H9 (cell line): ENCODE measurements around the gene BOD1L1. TPM values are rescaled to one million over a fixed set of nuclear protein-coding genes. Genes with fewer than 3 reads are reported as not detected.

Experiments
- DNase-seq: peaks from one replicate; pipeline ENCODE4 v3.0.0-alpha.2; 2017
- H2AFZ ChIP-seq: one replicate; pipeline ENCODE4 v1.6.1; 2013; ENCODE audit warnings: mild to moderate bottlenecking, low read length, control low read depth, moderate library complexity
- H2AK5ac ChIP-seq: 2 replicates; pipeline ENCODE4 v1.6.1; 2013; ENCODE audit warnings: low read length, control low read depth, mixed read lengths; ENCODE audit not compliant: insufficient read length
- H2BK120ac ChIP-seq: one replicate; pipeline ENCODE4 v1.6.1; 2013; ENCODE audit warnings: low read depth, mild to moderate bottlenecking, low read length, control low read depth, inconsistent platforms; ENCODE audit not compliant: poor library complexity, severe bottlenecking
- H2BK12ac ChIP-seq: 2 replicates; pipeline ENCODE4 v1.6.1; 2013; ENCODE audit warnings: low read length, control low read depth, mixed read lengths, low read depth; ENCODE audit not compliant: insufficient read length
- H2BK15ac ChIP-seq: 2 replicates; pipeline ENCODE4 v1.6.1; 2013; ENCODE audit warnings: low read depth, low read length, control low read depth
- H2BK20ac ChIP-seq: one replicate; pipeline ENCODE4 v1.6.1; 2013; ENCODE audit warnings: low read depth, mild to moderate bottlenecking, low read length, control low read depth, inconsistent platforms; ENCODE audit not compliant: poor library complexity, severe bottlenecking
- H2BK5ac ChIP-seq: 2 replicates; pipeline ENCODE4 v1.6.1; 2013; ENCODE audit warnings: low read length, control low read depth, mixed read lengths; ENCODE audit not compliant: insufficient read length
- H3K14ac ChIP-seq: 2 replicates; pipeline ENCODE4 v1.6.1; 2013; ENCODE audit warnings: low read length, control low read depth; ENCODE audit not compliant: insufficient read depth
- H3K18ac ChIP-seq: 2 replicates; pipeline ENCODE4 v1.6.1; 2013; ENCODE audit warnings: low read depth, mild to moderate bottlenecking, mixed read lengths, low read length, control low read depth; ENCODE audit not compliant: insufficient read length
- H3K23ac ChIP-seq: 2 replicates; pipeline ENCODE4 v1.6.1; 2013; ENCODE audit warnings: low read length, control low read depth, mixed read lengths, low read depth; ENCODE audit not compliant: insufficient read length
- H3K23me2 ChIP-seq: 2 replicates; pipeline ENCODE4 v1.6.1; 2013; ENCODE audit warnings: low read depth, mild to moderate bottlenecking, mixed read lengths, low read length, control low read depth; ENCODE audit not compliant: insufficient read length, poor library complexity, severe bottlenecking
- H3K27ac ChIP-seq: 2 replicates; pipeline ENCODE4 v1.5.1; 2013; ENCODE audit warnings: low read length, control low read depth, mixed read lengths, low read depth; ENCODE audit not compliant: insufficient read length
- H3K27me3 ChIP-seq: 2 replicates; pipeline ENCODE4 v1.6.1; 2013; ENCODE audit warnings: low read length, control low read depth, inconsistent platforms; ENCODE audit not compliant: insufficient read depth
- H3K4ac ChIP-seq: 2 replicates; pipeline ENCODE4 v1.6.1; 2013; ENCODE audit warnings: low read depth, mild to moderate bottlenecking, control low read depth, inconsistent platforms, low read length, moderate library complexity
- H3K4me1 ChIP-seq: 2 replicates; pipeline ENCODE4 v1.6.1; 2013; ENCODE audit warnings: low read length, control low read depth, inconsistent platforms; ENCODE audit not compliant: insufficient read depth
- H3K4me2 ChIP-seq: 2 replicates; pipeline ENCODE4 v1.6.1; 2013; ENCODE audit warnings: low read length, control low read depth, mixed read lengths; ENCODE audit not compliant: insufficient read length, insufficient read depth
- H3K56ac ChIP-seq: 2 replicates; pipeline ENCODE4 v1.6.1; 2013; ENCODE audit warnings: low read depth, mild to moderate bottlenecking, mixed read lengths, low read length, control low read depth; ENCODE audit not compliant: insufficient read length
- H3K79me1 ChIP-seq: 2 replicates; pipeline ENCODE4 v1.6.1; 2013; ENCODE audit warnings: low read depth, mild to moderate bottlenecking, moderate library complexity, low read length, control low read depth, inconsistent platforms; ENCODE audit not compliant: insufficient read depth, poor library complexity, severe bottlenecking
- H3K79me2 ChIP-seq: 2 replicates; pipeline ENCODE4 v1.6.1; 2013; ENCODE audit warnings: low read length, control low read depth, inconsistent platforms; ENCODE audit not compliant: insufficient read depth
- H3K9ac ChIP-seq: 2 replicates; pipeline ENCODE4 v1.6.1; 2013; ENCODE audit warnings: low read length, control low read depth, mixed read lengths; ENCODE audit not compliant: insufficient read length; ENCODE audit errors: extremely low read depth
- H3K9me3 ChIP-seq: one replicate; pipeline ENCODE4 v1.6.1; 2013; ENCODE audit warnings: low read depth, low read length, inconsistent platforms; ENCODE audit not compliant: control insufficient read depth
- H3T11ph ChIP-seq: one replicate; pipeline ENCODE4 v1.6.1; 2013; ENCODE audit warnings: mild to moderate bottlenecking, low read length, control low read depth, inconsistent platforms
- H4K20me1 ChIP-seq: one replicate; pipeline ENCODE4 v1.6.1; 2013; ENCODE audit not compliant: control insufficient read depth, insufficient read length, insufficient read depth
- H4K5ac ChIP-seq: 2 replicates; pipeline ENCODE4 v1.6.1; 2013; ENCODE audit warnings: low read depth, mild to moderate bottlenecking, mixed read lengths, low read length, control low read depth; ENCODE audit not compliant: insufficient read length
- H4K8ac ChIP-seq: replicated peaks from 2 replicates; pipeline ENCODE4 v1.6.1; 2013; ENCODE audit warnings: low read length, control low read depth, mixed read lengths, low read depth; ENCODE audit not compliant: insufficient read length
- H4K91ac ChIP-seq: 2 replicates; pipeline ENCODE4 v1.6.1; 2013; ENCODE audit warnings: low read depth, mild to moderate bottlenecking, moderate library complexity, mixed read lengths, low read length, control low read depth; ENCODE audit not compliant: insufficient read length
- H3K27ac Mint-ChIP-seq, 3 experiments: 2 replicates in 2 of 3; 3 replicates in 1 of 3; pipeline ENCODE4 v1.8.0; 2020 to 2021; ENCODE audit warnings: mixed read lengths in 3 of 3, mild to moderate bottlenecking in 1 of 3, moderate library complexity in 1 of 3
- H3K27me3 Mint-ChIP-seq: 2 replicates; pipeline ENCODE4 v1.8.0; 2021; ENCODE audit warnings: low read depth, mild to moderate bottlenecking, moderate library complexity, mixed read lengths
- H3K36me3 Mint-ChIP-seq, 3 experiments: 2 replicates in 2 of 3; 3 replicates in 1 of 3; pipeline ENCODE4 v1.8.0; 2020 to 2021; ENCODE audit warnings: low read depth in 3 of 3, mixed read lengths in 3 of 3; ENCODE audit not compliant: insufficient read depth in 1 of 3
- H3K4me1 Mint-ChIP-seq, 2 experiments: 2 replicates each; pipeline ENCODE4 v1.8.0; 2020; ENCODE audit warnings: mixed read lengths in 2 of 2
- H3K4me3 Mint-ChIP-seq, 2 experiments: 2 replicates in 1 of 2; 3 replicates in 1 of 2; pipeline ENCODE4 v1.8.0; 2020 to 2021; ENCODE audit warnings: mild to moderate bottlenecking in 2 of 2, mixed read lengths in 2 of 2, moderate library complexity in 1 of 2
- H3K9me3 Mint-ChIP-seq, 2 experiments: 2 replicates in 1 of 2; 3 replicates in 1 of 2; pipeline ENCODE4 v1.8.0; 2020; ENCODE audit warnings: mild to moderate bottlenecking in 2 of 2, mixed read lengths in 2 of 2, moderate library complexity in 1 of 2
- WGBS: extraction: QIAGEN DNeasy Blood & Tissue Kit; methylation state at CpG from one replicate; pipeline ENCODE4 v1.1.7; 2013; ENCODE audit warnings: missing lambda C conversion rate, low lambda C conversion rate, mixed read lengths; ENCODE audit not compliant: insufficient read length; ENCODE audit errors: extremely low coverage; 5-methylcytosine and 5-hydroxymethylcytosine counted together
- total RNA-seq: library from RNA; stranded (reverse); gene quantifications from 2 replicates; pipeline ENCODE4 v1.2.1, GENCODE V29; 2021
- TF ChIP-seq, protein P1 (sequence below): fragments of 200-600 bp; sonication (generic); conservative IDR thresholded peaks from 3 replicates; pipeline ENCODE4 v1.8.0; 2021; ENCODE audit warnings: antibody characterized with exemption, mild to moderate bottlenecking

Gene BOD1L1
- total RNA-seq, 1 experiment from 2014 or later, result 37.8 TPM

- no peak for DNase-seq
- Histone ChIP-seq H3K79me1 (no peaks in the 10 kb centered on the region), H4K5ac (no peak overlapping the region), H3K23ac (no peak overlapping the region), H4K8ac (no peak overlapping the region), H3K79me2 (no peaks in the 10 kb centered on the region), H3K27me3 (peaks cover 77% of the 10 kb centered on the region), H2AK5ac (no peak overlapping the region), H2BK20ac (no peak overlapping the region), H3K14ac (no peak overlapping the region; the same call in 1 of the 2 replicates), H3K27ac (no peak overlapping the region), H3K9me3 (no peaks in the 10 kb centered on the region), H4K20me1 (peaks cover 3% of the 10 kb centered on the region), H4K91ac (no peak overlapping the region), H3K4ac (no peak overlapping the region), H2BK5ac (no peak overlapping the region), H3K56ac (no peak overlapping the region), H2BK12ac (no peak overlapping the region), H2BK120ac (no peak overlapping the region), H3K9ac (no peak overlapping the region), H3K23me2 (peaks cover 25% of the 10 kb centered on the region), H3T11ph (no peak overlapping the region), H3K18ac (no peak overlapping the region), H2AFZ (no peak overlapping the region), H3K4me1 (no peaks in the 10 kb centered on the region), H2BK15ac (no peak overlapping the region), H3K4me2 (peak overlapping the region; percentile 60)
- TF ChIP-seq, protein P1, sequence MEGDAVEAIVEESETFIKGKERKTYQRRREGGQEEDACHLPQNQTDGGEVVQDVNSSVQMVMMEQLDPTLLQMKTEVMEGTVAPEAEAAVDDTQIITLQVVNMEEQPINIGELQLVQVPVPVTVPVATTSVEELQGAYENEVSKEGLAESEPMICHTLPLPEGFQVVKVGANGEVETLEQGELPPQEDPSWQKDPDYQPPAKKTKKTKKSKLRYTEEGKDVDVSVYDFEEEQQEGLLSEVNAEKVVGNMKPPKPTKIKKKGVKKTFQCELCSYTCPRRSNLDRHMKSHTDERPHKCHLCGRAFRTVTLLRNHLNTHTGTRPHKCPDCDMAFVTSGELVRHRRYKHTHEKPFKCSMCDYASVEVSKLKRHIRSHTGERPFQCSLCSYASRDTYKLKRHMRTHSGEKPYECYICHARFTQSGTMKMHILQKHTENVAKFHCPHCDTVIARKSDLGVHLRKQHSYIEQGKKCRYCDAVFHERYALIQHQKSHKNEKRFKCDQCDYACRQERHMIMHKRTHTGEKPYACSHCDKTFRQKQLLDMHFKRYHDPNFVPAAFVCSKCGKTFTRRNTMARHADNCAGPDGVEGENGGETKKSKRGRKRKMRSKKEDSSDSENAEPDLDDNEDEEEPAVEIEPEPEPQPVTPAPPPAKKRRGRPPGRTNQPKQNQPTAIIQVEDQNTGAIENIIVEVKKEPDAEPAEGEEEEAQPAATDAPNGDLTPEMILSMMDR, result no peak
- H3K27me3 Mint-ChIP-seq, result peaks cover 93% of the 10 kb centered on the region
- no peaks in the 10 kb centered on the region; a peak in 1 of 7 replicates for H3K36me3 Mint-ChIP-seq
- H3K9me3 Mint-ChIP-seq, result peaks cover 8 to 10% of the 10 kb centered on the region in 2 experiments; a peak in 4 of 5 replicates
- H3K27ac Mint-ChIP-seq, result no peak overlapping the region
- H3K4me1 Mint-ChIP-seq, result peaks cover 38 to 46% of the 10 kb centered on the region in 2 experiments
- H3K4me3 Mint-ChIP-seq, result peak overlapping the region; percentile 73 to 93
- no CpG with 5 or more reads among the region's 30 CpGs for WGBS
Observed at GRCh38 chr4:13543032-13543838, 84.3 kb downstream of the BOD1L1 start.
